Smooth muscle cell (in vitro differentiated cells): ENCODE data around the gene SLC6A4. TPM values are rescaled to one million over a fixed set of nuclear protein-coding genes. Genes with fewer than 3 reads are reported as not detected.

ENCODE experiments used
- polyA plus RNA-seq: library from polyadenylated mRNA; unstranded; fragments of >200 nt; fragmentation: Nextera tagmentation; extraction: Ambion mirVana; gene quantifications from 2 replicates; pipeline ENCODE4 v1.2.1, GENCODE V29; 2016
- small RNA-seq: library from RNA; depleted of rRNA; stranded (forward); fragments of <200 nt; gene quantifications from one replicate; pipeline ENCODE3, GENCODE V24; 2014
- total RNA-seq: library from RNA; depleted of rRNA; stranded (reverse); fragments of >200 nt; gene quantifications from 2 replicates; pipeline ENCODE4 v1.2.3, GENCODE V29; 2014

SLC6A4 gene
- total and polyA plus RNA-seq, 2 experiments from 2014 or later = 0.11 to 0.49 TPM

Small RNA genes within 50 kb of the gene (small RNA-seq; reads per million reads assigned to genes)
- gene RF00154 = 280 reads per million, percentile 99 among the genes with 10 or more reads in this experiment

Other genes with a start within 250 kb of the SLC6A4 start
- 4.9 and 8.6 TPM in 2 replicates for gene NSRP1, start 118.9 kb downstream of the SLC6A4 start, total RNA-seq
- 31.4 and 36.6 TPM in 2 replicates for gene NSRP1, start 118.9 kb downstream of the SLC6A4 start, polyA plus RNA-seq
- 13.2 and 16.0 TPM in 2 replicates for gene BLMH, start 56.2 kb upstream of the SLC6A4 start, total RNA-seq
- gene BLMH, start 56.2 kb upstream of the SLC6A4 start, polyA plus RNA-seq = 20.5 and 26.1 TPM in 2 replicates
- gene TMIGD1, start 98.4 kb upstream of the SLC6A4 start, total RNA-seq = not detected in 2 replicates
- gene TMIGD1, start 98.4 kb upstream of the SLC6A4 start, polyA plus RNA-seq = not detected in 2 replicates
- 51.5 and 68.5 TPM in 2 replicates for gene CPD, start 143.2 kb upstream of the SLC6A4 start, total RNA-seq
- gene CPD, start 143.2 kb upstream of the SLC6A4 start, polyA plus RNA-seq = 12.0 and 16.8 TPM in 2 replicates
- gene GOSR1, start 241.7 kb upstream of the SLC6A4 start, total RNA-seq = 57.0 and 81.0 TPM in 2 replicates
- 48.3 and 71.3 TPM in 2 replicates for gene GOSR1, start 241.7 kb upstream of the SLC6A4 start, polyA plus RNA-seq